ENCODE data around the gene PSMA7. TPM values are rescaled to one million over a fixed set of nuclear protein-coding genes. Genes with fewer than 3 reads are reported as not detected.

The PSMA7 gene
- total RNA-seq, 1 donor from 2014 or later: 233 TPM

GRCh38 chr20:62186887-62187866 lies 44.0 kb upstream of the PSMA7 start:
- no peak overlapping the region for H3K4me3 ChIP-seq
- no peak for DNase-seq
- H3K36me3 ChIP-seq: peaks cover 19% of the 10 kb centered on the region
- TF ChIP-seq, protein P1, sequence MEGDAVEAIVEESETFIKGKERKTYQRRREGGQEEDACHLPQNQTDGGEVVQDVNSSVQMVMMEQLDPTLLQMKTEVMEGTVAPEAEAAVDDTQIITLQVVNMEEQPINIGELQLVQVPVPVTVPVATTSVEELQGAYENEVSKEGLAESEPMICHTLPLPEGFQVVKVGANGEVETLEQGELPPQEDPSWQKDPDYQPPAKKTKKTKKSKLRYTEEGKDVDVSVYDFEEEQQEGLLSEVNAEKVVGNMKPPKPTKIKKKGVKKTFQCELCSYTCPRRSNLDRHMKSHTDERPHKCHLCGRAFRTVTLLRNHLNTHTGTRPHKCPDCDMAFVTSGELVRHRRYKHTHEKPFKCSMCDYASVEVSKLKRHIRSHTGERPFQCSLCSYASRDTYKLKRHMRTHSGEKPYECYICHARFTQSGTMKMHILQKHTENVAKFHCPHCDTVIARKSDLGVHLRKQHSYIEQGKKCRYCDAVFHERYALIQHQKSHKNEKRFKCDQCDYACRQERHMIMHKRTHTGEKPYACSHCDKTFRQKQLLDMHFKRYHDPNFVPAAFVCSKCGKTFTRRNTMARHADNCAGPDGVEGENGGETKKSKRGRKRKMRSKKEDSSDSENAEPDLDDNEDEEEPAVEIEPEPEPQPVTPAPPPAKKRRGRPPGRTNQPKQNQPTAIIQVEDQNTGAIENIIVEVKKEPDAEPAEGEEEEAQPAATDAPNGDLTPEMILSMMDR (IDR thresholded peaks at IDR 0.05; ENCODE audit: borderline replicate concordance): no peak
- intact Hi-C loops (cut with micrococcal nuclease): no loop called here
- no peaks in the 10 kb centered on the region for H3K9me3 ChIP-seq (replicated peaks)
- H3K27me3 ChIP-seq (ENCODE audit: low read depth): no peaks in the 10 kb centered on the region
- peaks cover 59% of the 10 kb centered on the region for H3K4me1 ChIP-seq
- peak overlapping the region; percentile 67 for H3K27ac ChIP-seq (replicated peaks)

DNA sequence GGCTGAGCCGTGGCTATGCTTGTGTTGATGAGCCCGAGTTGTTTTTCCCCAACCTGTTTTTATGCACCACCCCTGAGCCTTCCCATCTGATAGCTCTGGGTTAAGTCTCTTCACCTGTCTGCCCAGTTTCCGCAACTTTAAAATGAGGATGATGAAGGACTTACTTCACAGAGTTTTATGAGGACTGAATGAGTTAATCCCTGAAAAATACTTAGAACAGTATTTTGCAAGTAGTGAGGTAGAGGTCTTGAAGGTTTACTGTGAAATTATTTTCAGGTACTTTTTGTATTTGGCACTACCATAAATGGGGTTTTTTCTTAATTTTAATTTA lies 42.9 kb upstream of the PSMA7 start:
- Histone ChIP-seq H3K27ac (replicated peaks) (no peak overlapping the region), H3K4me3 (no peak overlapping the region), H3K9me3 (replicated peaks) (no peaks in the 10 kb centered on the region), H3K36me3 (peaks cover 23% of the 10 kb centered on the region), H3K4me1 (peaks cover 55% of the 10 kb centered on the region), H3K27me3 (ENCODE audit: low read depth) (no peaks in the 10 kb centered on the region)
- intact Hi-C loops (cut with micrococcal nuclease): no loop called here
- no peak for DNase-seq
- TF ChIP-seq, protein P1 (IDR thresholded peaks at IDR 0.05; ENCODE audit: borderline replicate concordance): no peak

DNA sequence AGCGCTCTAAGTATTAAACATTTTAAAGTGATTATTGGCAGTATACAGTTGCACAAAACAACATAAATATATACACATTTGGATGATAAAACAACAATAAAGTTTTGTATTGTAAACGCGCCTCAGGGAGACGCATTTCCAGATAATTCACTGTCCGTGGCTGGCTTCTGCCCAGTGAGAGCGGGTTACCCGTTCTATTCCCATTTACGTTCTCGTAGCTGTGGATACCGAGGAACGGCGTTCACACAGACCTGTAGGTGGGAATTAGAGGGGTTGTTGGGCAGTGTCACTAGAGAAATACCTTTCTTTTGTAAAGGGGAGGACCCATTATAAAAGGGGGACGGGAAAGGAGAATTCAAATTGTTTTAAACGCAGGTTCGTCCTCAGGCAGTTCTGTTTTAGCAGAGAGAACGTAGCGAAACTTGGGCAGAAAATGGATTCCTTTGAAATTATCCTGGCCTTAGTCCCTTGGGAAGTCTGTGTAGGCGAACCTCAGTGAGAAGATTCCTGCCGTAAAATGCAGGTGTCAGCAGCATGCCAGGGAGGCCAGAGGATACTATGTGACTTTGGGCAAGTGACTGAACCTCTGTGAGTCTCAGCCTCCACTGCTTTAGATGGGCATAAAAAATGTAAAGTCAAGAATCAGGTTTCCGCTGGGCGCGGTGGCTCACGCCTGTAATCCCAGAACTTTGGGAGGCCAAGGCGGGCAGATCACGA lies 40.4 kb upstream of the PSMA7 start:
- intact Hi-C loops (cut with micrococcal nuclease): no loop called here
- Histone ChIP-seq H3K9me3 (replicated peaks) (no peaks in the 10 kb centered on the region), H3K4me3 (peak overlapping the region; percentile 95), H3K36me3 (peaks cover 27% of the 10 kb centered on the region), H3K4me1 (peaks cover 49% of the 10 kb centered on the region), H3K27ac (replicated peaks) (peak overlapping the region; percentile 97), H3K27me3 (ENCODE audit: low read depth) (no peaks in the 10 kb centered on the region)
- DNase-seq: no peak
- TF ChIP-seq, protein P1 (IDR thresholded peaks at IDR 0.05; ENCODE audit: borderline replicate concordance): no peak

DNA sequence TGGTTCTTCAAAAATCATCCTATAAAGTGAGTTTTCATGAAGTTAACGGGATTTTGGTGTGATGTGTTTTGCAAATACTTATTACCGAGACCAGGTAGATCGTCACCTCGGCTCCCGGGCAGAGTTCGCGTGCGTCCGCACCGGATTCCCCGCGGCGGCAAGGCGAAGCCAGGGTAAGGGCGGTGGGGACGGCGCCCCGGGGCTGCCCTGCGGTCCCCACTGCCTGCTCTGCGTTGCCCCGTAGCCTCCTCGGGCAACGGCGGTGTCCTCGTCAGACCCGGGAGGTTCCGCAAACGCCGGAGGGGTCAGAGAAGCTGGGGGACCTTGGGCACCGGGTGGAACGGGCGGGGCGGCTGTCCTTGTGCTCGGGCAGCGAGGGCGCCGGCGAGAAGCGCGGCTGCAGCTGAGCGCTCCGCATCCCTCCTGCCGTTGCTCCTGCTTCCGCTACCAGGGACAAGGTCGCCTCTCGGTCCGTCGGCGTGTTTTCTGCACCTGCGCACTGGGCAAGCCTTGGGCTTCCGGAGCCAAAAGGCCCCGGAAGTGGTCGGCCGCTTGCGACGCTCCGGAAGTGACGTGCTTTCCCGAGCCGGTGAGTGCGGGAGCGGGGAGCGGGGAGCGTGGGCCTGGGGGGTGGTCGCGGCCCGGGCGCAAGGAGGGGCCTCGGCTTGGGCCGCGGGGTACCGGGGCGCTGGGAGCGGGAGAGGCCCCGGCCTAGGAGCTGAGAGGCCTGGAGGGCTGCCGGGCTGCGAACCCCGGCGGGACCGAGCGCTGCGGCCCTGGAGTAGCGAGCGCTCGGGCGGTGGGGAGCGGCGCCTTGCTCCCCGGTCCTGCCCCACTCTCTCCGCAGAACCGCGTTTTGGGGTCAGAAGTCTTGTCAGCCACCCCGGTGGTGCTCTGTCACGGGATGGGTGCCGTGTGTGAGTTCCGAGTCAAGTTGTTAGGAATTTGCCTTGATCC lies 39.6 kb upstream of the PSMA7 start, which contains the start of gene MTG2:
Gene MTG2, plus strand, starts transcription at position 560 of the 957 bp plus-strand sequence. CDS start 10,393 bp downstream, outside the sequence.
- no peaks in the 10 kb centered on the region for H3K9me3 ChIP-seq (replicated peaks)
- H3K27me3 ChIP-seq (ENCODE audit: low read depth): no peaks in the 10 kb centered on the region
- TF ChIP-seq, protein P1 (IDR thresholded peaks at IDR 0.05; ENCODE audit: borderline replicate concordance): peak; percentile 23
- intact Hi-C loops (cut with micrococcal nuclease): no loop called here
- peak; percentile 94 for DNase-seq
- H3K36me3 ChIP-seq: peaks cover 28% of the 10 kb centered on the region
- H3K4me3 ChIP-seq: peak within 1 kb of the TSS; percentile 95
- H3K4me1 ChIP-seq: peaks cover 45% of the 10 kb centered on the region
- peak within 1 kb of the TSS; percentile 97 for H3K27ac ChIP-seq (replicated peaks)

DNA sequence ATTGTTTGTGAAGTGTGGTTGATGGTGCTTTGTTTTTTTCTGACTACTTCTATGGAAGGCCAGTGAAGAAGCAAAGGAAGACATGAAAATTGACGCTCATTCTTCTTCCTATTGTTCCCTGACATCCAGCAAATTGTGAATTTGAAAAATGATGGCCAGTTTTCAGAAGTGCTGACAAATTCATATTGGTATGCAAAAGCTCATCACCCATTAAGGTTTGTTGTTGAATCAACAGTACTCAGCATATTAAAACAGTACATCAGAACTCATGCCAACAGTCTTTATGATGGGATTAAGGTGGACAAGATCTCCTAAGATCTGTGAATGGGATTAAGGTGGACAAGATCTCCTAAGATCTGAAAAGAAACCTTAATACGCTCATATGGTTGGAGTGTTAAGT lies 38.6 kb upstream of the PSMA7 start:
- TF ChIP-seq, protein P1 (IDR thresholded peaks at IDR 0.05; ENCODE audit: borderline replicate concordance): no peak
- no peaks in the 10 kb centered on the region for H3K27me3 ChIP-seq (ENCODE audit: low read depth)
- intact Hi-C loops (cut with micrococcal nuclease): no loop called here
- H3K9me3 ChIP-seq (replicated peaks): no peaks in the 10 kb centered on the region
- peaks cover 28% of the 10 kb centered on the region for H3K36me3 ChIP-seq
- peak overlapping the region; percentile 97 for H3K27ac ChIP-seq (replicated peaks)
- H3K4me3 ChIP-seq: peak overlapping the region; percentile 95
- peaks cover 35% of the 10 kb centered on the region for H3K4me1 ChIP-seq
- no peak for DNase-seq
